Measurements from ENCODE around the gene RIPPLY3.
"Not testable (repeated sequence)": the region's sequence is repeated elsewhere in the genome, so short reads cannot be mapped to it uniquely, and the experiment has no call there.

RIPPLY3 gene

GRCh38 chr21:37017951-37018679 is 11.6 kb downstream of the RIPPLY3 start:
- DNase-seq (ENCODE audit: low spot score) = no peak

DNA sequence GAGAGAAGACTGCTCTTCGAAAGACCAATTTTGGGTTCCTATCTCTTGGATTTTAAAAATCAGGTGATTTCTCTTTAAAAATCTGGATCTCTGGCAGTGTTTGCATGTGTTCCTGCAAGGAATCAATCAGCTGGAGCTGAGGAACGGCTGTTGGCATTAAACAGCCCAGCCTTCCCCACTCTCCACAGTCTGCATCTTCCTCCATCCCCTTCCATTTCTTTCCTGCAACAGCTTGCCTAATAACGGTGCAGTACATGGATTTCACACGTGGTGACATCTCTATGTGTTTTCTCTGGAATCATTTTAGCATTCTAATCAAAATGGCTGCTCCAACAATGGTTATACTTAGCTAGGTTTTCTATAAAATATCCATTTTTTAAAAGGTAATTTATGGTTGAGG is 20.0 kb downstream of the RIPPLY3 start:
- DNase-seq (ENCODE audit: low spot score) = no peak

GRCh38 chr21:37028570-37028969 is 22.1 kb downstream of the RIPPLY3 start:
- no peak for DNase-seq (ENCODE audit: low spot score)

DNA sequence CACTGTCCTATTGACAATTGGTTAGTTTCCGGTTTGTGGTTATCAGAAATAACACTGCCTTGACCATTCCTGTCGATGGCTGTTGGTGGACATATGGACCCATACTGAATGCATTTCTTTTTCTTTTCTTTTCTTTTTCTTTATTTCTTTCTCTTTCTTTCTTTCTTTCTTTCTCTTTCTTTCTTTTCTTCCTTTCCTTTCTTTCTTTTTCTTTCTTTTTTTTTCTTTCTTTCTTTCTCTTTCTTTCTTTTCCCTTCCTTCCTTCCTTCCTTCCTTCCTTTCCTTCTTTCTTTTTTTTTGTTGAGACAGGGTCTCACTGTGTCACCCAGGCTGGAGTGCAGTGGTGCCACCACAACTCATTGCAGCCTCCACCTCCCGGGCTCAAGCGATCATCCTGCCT is 24.4 kb downstream of the RIPPLY3 start:
- no peak for DNase-seq (ENCODE audit: low spot score)

- DNase-seq (ENCODE audit: low spot score) = no peak
Measured at GRCh38 chr21:37032293-37032692, 25.8 kb downstream of the RIPPLY3 start.

DNA sequence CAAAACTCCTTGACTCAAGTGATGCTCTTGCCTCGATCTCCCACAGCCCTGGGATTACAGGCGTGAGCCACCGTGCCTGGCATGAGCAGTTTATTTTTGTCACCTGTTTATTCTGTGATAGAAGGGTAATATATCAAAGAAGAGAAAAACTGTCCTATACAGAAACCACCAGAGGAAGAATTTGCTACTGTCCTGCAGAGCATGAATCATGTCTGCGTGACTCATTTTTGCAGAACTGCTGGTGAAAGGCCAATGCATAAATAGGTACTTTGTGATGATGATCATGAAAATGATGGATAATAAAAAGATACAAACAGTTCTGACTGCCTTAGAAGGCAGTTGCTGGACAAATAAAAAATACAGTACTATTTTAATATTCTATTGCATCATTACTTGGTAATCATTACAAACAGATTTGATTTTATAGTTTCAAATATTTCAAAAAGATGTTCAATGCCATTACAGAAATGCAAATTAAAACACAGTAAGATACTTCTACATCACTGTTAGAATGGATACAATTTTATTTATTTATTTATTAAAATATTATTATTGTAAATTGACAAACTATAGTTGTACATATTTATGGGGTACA is 26.5 kb downstream of the RIPPLY3 start:
- DNase-seq (ENCODE audit: low spot score) = no peak

GRCh38 chr21:37034394-37034793 is 27.9 kb downstream of the RIPPLY3 start:
- not testable (repeated sequence) for DNase-seq (ENCODE audit: low spot score)

GRCh38 chr21:37036177-37036576 is 29.7 kb downstream of the RIPPLY3 start:
- no peak for DNase-seq (ENCODE audit: low spot score)

DNA sequence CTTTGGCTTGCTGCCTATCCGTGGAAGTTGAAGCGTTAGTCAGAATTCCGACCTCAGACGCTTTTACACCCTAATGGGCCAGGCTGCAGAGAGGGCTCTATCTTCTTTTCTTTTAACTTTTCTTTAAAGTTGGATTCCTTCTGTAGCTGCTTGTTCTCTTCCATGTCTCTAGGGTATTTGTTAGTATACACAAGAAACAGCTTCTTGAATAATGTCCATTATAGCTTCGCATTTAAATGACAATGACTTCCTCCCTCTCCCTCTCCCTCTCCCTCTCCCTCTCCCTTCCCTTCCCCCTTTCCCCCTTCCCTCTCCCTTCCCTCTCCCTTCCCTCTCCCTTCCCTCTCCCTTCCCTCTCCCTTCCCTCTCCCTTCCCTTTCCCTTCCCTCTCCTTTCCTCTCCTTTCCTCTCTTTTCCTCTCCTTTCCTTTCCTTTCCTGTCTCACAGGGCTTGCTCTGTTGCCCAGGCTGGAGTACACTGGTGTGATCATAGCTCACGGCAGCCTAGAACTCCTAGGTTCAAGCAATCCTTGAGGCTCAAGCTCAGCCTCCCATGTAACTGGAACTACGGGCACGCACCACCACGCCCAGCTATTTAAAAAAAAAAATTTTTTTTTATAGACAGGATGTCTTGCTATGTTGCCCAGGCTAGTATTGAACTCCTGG is 33.0 kb downstream of the RIPPLY3 start:
- DNase-seq (ENCODE audit: low spot score) = no peak

DNA sequence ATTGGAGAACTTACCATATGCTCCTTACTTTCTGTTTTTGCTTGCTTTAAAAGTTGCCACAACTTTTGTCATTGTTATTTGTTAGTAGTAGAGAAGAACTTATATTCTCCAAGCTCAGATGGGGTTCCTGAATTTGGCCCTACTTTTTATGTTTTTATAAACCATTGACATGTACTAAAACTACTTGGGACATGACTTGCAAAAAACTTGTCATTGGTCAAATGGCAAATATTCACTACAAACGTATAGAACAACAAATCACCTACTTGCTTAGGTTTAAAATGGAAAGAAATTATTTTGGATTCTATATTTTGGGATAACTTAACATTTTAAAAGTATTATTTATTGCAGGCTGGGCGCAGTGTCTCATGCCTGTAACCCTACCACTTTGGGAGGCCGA is 33.7 kb downstream of the RIPPLY3 start:
- DNase-seq (ENCODE audit: low spot score) = no peak

- peak; percentile 22 for DNase-seq (ENCODE audit: low spot score)
Measured at GRCh38 chr21:37041706-37042271, 35.3 kb downstream of the RIPPLY3 start.

DNA sequence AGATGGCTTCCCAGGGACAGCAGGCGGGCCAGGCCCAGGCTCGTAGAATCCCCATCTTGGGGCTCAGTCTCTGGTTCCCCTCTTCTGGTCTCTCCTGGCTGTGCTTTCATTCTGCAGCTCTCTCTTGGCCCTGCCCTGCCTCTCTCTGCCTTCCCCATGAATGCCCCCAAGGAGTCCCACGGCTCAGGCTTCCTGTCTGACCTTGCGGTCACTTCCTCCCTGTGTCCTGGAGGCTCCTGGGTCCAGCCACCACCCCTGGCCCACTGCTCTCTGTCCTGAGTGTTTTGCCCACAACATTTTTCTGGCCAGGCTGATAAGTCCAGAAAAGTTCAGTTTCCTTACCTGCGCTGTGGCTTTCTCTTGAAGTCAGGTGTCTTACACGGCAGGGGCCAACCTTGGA is 37.3 kb downstream of the RIPPLY3 start:
- no peak for DNase-seq (ENCODE audit: low spot score)

DNA sequence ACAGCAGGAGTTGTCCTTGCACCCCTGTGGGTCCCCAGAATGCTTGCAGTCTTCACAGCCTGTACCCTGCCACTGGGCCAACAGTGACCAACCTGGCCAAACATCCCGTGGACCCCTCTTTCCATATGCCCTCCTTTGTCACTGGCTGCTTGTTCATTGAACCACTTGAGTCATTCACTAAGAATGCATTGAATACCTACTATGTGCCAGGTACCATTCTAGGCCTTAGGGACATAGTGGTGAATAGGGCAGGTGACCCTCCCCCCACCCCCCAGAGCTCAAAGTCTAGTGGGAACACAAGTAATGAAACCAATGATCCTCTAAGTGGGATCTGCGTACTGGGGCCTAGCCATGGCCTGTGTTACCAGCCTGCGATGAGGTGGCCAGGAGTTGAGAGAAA is 38.1 kb downstream of the RIPPLY3 start:
- no peak for DNase-seq (ENCODE audit: low spot score)

- DNase-seq (ENCODE audit: low spot score) = no peak
Measured at GRCh38 chr21:37045149-37045548, 38.6 kb downstream of the RIPPLY3 start.

DNA sequence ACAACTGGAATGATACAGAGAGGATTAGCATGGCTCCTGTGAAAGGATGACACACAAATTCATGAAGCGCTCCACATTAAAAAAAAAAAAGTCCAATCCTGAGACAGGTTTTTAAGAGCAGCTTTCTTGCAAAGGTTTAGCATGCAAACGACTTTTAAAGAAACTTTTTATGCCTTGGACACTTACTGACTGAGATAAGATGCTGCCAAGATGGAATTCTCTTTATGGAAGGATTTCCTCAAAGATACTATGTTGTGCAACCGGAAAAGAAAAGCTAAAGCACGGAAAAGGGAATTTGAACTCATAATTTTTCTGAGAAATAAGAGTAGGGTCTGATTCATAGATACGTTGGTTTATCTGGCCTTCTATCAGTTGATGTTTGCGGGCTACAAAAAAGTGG is 39.1 kb downstream of the RIPPLY3 start:
- DNase-seq (ENCODE audit: low spot score) = no peak

DNA sequence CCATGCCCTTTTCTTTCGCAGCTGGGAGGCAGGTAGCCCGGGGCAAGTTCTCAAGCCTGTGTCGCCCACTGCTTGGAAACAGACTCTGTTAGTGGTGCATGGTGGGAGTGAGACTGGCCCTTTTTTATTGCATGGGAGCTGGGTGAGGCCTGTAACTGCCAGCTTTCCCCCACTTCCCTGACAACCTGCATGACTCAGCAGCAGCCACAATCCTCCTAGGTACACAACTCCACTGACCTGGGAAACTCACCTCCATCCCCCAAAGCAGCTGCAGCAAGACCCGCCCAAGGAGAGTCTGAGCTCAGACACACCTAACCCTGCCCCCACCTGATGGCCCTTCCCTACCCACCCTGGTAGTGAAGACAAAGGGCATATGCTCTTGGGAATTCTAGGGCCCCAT is 40.6 kb downstream of the RIPPLY3 start:
- no peak for DNase-seq (ENCODE audit: low spot score)

DNA sequence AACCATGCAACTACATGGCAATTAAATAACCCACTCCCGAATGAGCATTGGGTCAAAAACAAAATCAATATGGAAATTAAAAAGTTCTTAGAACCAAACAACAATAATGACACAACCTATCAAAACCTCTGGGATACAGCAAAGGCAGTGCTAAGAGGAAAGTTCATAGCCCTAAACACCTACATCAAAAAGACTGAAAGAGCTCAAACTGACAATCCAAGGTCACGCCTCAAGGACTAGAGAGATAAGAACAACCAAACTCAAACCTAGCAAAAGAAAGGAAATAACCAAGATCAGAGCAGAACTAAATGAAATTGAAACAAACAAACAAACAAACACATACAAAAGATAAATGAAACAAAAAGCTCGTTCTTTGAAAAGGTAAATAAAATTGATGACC is 43.2 kb downstream of the RIPPLY3 start:
- DNase-seq (ENCODE audit: low spot score) = not testable (repeated sequence)

DNA sequence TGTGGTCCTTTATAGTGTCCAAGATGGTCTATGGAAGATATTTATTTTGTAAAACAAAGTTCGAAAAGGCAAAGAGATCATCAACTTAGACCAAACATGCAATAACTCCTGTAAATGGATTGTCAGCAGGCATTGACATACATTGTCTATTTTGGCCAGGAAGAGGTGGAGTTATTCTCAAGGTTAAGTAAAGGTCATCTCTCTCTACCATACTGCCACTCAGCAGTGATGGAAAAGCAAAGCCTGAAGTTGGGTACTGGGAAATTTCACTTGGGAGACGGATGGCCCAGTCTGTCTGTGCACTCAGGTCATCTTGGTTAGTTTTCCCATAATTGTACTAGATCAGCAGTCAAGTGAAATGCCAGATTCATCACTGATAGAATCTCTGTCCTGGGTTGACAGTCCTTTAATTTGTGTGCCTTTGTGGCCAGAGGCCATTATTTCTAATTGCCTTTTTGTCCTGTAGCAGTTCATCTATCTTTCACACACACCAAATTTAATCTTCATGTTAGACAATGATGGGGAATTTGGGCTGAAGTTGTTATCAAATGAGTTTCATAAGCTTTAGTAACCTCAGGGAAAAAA is 48.9 kb downstream of the RIPPLY3 start:
- DNase-seq (ENCODE audit: low spot score) = no peak

DNA sequence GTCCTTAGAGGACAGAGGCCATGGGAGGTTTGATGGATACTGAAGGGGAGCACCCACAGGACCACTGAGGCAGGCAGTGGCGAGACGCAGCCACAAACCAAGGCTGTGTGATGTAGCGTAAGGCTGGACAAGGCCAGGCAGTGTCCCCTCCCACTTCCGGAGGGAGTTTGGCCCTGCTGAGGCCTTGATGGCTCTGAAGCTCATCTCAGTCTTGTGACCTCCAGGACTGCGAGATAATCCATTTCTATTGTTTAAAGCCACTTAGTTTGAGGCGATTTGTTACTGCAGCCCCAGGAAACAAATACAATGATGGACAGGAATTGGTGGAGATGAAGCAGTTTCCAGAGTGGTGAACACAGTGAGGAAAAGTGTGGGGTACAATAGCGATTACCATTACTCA is 51.1 kb downstream of the RIPPLY3 start:
- no peak for DNase-seq (ENCODE audit: low spot score)

GRCh38 chr21:37058261-37058660 is 51.8 kb downstream of the RIPPLY3 start:
- no peak for DNase-seq (ENCODE audit: low spot score)

- DNase-seq (ENCODE audit: low spot score) = no peak
Measured at GRCh38 chr21:37059181-37059580, 52.7 kb downstream of the RIPPLY3 start.

DNA sequence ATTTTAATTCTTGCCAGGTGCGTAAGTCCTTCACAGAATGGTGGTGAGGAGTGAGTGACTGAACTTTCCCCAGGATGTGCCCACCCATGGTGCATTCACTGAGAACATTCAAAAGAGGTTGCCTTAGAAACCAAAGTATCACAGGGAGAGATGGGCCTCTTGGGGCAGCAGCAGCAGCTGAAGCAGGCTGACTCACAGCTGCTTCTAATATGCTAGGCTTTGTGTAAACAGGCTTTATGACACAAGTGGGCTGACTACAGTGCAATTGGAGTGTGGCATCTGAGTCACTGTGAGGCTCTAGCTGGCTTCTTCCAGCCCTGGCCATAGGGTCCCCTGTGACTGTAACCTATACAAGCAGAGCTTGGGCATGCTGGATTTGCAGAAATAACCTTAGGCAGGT is 53.8 kb downstream of the RIPPLY3 start:
- peak; percentile 63 for DNase-seq (ENCODE audit: low spot score)
